Tongue (tissue), 2 donors: ENCODE data around the gene FKBP6. TPM values are rescaled to one million over a fixed set of nuclear protein-coding genes. Genes with fewer than 3 reads are reported as not detected.
"Not testable (repeated sequence)": the region's sequence is repeated elsewhere in the genome, so short reads cannot be mapped to it uniquely, and the experiment has no call there.

Source experiments
- DNase-seq: peaks from one replicate; pipeline ENCODE4 v3.0.0-alpha.2; 2015
- total RNA-seq: library from RNA; depleted of rRNA; stranded (reverse); fragments of >200 nt; gene quantifications from one replicate; pipeline ENCODE4 v1.2.3, GENCODE V29; 2014

FKBP6 gene
- total RNA-seq, 1 donor from 2014 or later: not detected

DNA sequence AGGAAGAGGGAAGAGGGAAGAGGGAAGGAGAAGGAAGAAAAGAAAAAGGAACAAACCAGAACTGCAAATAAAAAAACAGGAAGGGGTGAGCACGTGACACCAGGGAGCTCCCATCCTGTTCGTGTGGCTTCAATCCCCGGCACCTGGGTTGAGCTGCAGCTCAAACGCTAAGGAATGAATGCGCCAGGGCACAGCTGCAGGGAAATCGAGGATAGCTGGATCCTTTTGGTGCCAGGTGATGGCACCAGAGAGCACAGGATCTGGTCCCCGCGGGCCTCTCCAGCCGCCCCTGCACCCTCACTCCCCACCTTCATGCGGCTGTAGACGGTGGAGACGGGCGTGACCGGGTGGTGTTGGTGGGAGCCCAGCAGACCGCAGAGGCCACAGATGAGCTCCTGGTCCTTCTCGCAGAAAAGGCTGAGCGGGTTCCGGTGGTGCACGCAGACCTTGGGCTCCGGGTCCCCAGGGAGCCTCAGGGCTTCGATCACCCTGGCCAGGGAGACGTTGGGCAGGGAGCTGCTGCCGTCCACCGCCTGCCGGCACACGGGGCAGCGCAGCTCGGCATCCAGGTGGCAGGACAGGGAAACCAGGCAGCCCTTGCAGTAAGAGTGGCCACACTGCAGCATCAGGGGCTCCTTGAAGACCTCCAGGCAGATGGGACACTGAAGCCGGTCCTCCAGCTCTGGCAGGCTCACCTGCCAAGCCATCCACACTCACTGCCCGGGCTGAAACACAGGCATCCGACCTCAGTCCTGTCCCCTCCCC is 3.7 kb upstream of the FKBP6 start:
- DNase-seq: peak; percentile 65

DNA sequence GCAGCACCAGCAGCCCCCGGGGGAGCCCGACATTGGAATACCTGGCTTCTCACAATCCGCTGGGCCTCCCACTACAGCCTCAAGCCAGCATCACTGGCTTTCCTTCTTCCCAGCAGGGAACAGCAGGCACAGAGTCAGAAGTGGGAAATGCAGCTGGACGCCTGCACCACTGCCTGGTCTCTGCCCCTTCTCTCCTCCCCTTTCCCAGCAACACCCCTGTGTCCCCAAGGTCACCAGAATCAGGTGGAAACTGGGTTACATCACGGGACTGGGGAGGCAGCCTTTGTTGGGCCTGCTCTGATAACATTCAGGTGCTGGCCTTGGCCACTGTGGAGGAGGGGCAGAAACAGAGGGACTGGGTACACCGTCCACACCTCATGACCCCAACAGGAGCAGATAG is 2.5 kb upstream of the FKBP6 start:
- not testable (repeated sequence) for DNase-seq

DNA sequence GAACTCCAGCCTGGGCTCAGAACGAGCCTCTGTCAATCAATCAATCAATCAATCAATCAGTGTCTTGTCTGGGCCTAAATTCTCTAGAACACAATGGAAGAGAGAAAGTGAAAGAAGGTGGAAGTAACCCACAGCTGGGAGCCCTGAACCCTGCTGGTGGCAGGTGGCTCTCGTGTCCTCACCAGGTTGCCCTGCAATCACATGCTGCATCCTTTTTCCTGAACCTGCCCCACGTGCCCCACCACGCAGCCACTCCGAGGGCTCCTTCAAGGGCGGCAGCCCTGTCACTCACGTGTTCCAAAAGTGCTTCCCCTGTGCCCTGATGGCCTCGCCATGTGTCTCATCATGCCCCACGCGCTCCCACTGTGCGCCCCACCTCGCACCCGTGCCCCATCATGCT is 512 bp upstream of the FKBP6 start:
- not testable (repeated sequence) for DNase-seq

DNA sequence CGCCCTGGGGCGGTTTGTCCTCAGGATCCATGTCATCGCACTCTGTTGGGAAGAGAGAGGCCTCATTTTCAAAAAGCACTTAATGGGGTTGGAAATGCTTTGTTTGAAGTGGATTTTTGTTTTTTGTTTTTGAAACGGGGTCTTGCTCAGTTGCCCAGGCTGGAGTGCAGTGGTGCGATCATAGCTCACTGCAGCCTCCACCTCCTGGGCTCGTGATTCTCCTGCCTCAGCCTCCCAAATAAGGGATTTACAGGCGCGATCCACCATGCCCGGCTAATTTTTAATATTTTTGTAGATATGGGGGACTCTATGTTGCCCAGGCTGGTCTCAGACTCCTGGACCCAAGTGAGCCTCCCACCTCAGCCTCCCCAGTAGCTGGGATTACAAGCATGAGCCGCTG is 735 bp downstream of the FKBP6 start:
- no peak for DNase-seq

DNA sequence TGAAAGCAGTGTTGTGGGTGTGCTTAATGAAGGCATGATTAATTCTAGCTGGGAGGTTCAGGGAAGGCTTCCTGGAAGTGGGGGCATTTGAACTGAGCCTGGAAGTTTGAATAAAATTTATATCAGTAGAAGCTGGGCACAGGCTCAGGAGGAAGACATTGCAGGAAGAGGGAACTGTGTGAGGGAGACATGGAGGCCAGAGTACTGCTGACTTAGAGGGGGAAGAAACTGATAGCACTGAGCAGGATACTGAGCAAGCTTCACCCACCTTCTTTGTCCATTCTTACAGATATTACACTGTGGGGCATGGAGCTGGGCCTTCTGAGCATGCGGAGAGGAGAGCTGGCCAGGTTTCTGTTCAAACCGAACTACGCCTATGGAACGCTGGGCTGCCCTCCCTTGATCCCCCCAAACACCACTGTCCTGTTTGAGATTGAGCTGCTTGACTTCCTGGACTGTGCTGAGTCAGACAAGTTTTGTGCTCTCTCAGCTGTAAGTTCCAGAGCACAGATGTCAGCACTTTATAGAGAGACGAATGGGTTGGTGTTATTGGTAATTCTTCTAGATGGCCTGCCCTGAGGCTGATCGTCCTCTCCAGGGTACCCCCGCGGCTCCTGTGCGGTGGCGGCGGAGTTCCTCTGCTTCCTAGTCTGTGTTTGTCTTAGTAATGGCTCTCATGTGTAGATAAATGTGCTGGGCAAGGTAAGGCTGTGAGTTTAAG is 2.1 kb downstream of the FKBP6 start:
- no peak for DNase-seq

DNA sequence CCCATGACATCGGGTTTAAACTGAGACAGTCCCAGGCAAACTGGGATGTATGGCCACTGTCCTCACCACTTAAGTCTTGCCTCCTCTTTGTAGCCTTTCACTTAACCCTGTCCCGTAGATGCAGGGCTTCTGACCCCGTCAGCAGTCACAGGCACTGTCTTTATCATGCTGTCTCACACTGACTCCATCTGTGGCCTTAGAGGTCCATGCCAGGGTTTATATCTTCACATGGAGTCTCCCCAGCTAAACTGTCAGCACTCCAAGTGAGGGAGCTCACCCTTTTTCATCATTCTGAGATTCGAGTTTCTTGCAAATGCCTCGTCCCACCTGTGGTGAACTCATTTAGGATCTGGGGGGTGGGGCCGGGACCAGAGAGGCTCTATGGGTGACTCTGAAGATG is 2.8 kb downstream of the FKBP6 start:
- DNase-seq: no peak

DNA sequence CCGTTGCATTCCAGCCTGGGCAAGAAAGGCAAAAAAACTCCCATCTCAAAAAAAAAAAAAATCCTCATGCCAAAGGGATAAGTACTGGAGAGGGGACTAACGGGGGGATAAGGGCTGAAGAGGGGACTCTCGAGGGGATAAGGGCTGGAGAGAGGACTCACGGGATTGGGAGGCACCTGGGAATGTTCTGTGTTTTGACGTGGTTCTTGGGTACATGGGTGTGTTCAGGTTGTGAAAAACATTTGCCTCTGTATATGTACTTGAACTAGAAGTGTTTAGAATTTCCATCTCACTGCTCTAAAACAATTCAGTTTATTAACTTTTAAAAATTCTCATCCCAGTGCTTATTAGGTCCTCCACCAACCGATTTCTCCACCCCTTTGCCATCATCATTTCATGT is 4.5 kb downstream of the FKBP6 start:
- no peak for DNase-seq

DNA sequence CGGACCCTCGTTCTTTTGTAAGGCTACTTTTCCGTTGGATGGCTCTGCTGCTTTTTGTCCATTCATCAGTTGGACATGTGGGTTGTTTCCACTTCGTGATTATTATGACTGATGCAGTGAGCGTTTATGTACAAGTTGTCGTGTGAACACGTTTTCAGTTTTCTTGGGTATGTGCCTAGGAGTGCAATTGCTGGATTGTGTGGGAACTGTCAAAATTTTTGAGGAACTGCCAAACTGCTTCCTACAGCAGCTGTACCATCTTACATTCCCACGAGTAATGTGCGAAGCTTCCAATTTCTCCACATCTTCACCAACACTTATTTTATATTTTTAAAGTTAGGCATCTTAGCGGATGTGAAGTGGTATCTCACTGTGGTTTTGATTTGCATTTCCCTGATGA is 10.4 kb downstream of the FKBP6 start:
- no peak for DNase-seq

DNA sequence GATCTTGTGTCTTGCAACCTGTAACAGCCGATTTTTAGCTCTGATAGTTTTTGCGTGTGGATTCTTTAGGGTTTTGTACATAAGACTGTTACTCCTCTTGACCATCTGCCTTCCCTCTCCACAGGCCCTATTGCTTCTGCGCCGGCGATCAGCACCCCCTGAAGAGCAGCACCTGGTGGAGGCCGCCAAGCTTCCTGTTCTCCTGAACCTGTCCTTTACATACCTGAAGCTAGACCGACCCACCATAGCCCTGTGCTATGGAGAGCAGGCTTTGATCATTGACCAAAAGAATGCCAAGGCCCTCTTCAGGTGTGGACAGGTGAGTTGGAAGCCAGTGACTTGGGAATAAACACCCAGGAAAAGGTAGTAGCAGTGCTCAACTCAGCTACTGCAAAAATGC is 12.6 kb downstream of the FKBP6 start:
- DNase-seq: no peak

DNA sequence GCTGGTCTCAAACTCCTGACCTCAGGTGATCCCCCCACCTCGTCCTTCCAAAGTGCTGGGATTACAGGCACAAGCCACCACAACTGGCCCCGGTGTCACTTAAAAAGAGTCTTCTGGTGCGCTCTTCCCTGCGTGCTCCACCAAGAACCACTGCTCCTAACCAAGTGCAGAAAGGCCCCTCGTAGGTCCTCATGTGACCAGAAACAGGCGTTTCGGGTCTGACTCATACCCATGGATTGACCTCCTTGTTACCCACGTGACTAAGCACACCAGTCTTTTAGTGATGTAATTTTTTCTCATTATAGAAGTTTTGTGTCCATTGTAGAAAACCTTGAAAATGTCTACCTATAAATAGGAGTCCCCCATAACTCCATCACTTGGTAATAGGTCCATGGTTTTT is 13.9 kb downstream of the FKBP6 start:
- DNase-seq: no peak

DNA sequence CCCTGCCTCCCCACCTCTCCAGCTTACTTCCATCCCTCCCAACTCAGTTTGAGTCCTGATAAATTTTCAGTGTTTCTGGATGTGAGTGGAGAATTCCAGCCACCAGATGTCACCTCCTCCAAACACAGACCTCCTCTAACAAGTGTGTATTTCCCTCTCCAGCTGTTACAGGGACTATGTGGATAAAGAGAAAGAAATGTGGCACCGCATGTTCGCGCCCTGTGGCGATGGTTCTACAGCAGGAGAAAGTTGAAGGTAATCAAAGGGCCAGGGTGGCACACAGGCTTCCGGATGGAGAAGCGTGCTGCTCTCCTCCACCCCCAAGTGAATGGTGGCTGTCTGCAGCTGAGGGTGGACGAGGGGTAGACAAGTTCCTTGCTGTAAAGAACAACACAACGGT is 14.7 kb downstream of the FKBP6 start:
- peak; percentile 84 for DNase-seq

DNA sequence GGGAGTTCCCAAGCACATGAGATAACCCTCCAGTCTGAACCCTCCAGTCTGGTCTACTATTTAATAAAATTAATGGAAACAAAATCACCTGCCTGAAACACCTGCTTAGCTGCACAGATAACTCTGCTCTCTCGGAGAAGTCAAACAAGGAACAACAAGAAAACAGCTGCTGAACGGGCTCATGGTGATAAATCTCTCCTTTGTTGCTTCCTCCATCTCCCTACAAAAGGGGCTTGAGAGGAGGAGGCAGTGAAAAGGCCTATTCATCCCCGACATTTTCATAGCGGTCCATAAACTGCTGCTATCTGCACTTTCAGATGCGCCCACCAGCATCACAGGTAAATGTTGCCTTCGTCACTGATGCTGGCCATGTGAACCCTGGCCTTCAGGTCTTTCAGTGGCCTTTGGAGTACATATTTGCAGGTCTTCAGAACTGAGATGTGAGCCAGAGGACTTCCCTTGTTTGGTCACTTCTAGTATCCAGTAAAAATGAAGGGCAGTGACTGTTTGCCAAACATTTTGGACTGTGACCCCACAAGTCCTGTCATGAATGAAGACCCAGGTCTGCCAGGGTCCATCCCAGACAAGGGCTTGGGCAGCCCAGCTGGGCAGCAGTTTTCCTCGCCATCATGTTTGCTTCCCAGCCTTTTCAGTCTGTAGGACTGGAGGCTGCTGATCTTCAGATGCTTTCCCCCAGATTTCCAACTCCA is 15.9 kb downstream of the FKBP6 start:
- no peak for DNase-seq

DNA sequence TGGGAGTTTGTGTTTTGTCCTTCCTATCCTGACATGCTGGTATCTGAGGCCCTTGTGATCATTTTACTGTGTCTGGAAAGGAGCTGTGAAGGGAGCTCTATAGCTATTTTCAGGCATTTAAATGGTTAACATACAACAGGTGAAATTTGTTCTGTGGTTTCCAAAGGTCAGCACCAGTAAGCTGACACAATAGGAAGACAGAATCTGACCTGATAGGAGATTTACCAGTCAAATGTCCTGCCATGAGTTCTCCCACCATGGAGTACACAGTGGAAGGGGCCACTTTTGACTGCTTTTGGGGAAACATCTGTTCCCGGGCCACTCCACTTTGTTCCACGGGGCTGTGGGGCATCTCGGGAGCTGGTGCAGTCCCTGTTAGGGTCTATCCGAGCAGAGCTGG is 17.6 kb downstream of the FKBP6 start:
- no peak for DNase-seq

DNA sequence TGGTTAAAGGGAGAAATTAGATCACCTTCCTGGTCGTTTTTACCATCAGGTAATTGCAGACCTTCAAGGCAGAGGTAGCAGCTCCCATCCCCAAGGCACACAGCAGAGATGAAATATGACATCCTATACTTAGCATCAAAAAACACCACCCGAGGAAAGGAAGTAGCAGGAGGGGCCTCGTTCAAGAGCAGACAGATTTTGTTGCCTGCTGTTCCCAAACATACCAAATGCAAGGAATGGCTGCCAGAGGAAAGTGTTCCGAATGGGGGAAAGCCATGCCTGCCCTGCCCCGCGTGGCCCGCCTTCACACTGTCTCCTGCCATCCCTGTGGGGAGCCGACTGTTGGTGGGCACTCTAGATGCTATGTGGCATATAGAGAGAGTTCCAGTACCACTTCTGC is 18.0 kb downstream of the FKBP6 start:
- no peak for DNase-seq

DNA sequence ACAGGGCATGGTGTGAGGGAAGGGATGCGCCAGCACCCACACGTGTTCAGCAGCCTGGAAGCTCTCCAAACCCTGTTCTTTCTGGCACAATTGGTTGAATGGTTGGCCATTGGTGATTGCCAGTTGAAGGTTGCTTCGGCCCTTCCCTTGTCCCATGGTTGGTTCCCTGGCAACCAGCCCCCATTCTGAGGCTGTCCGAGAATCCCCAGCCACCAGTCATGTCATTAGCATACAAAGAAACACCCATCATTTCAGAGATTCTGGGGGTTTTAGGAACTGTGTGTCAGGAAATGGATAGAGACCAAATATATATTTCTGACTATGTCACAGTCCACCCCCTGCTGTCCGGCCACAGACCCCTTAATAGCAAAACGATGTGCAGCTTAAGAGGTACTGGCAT is 21.8 kb downstream of the FKBP6 start:
- DNase-seq: no peak

DNA sequence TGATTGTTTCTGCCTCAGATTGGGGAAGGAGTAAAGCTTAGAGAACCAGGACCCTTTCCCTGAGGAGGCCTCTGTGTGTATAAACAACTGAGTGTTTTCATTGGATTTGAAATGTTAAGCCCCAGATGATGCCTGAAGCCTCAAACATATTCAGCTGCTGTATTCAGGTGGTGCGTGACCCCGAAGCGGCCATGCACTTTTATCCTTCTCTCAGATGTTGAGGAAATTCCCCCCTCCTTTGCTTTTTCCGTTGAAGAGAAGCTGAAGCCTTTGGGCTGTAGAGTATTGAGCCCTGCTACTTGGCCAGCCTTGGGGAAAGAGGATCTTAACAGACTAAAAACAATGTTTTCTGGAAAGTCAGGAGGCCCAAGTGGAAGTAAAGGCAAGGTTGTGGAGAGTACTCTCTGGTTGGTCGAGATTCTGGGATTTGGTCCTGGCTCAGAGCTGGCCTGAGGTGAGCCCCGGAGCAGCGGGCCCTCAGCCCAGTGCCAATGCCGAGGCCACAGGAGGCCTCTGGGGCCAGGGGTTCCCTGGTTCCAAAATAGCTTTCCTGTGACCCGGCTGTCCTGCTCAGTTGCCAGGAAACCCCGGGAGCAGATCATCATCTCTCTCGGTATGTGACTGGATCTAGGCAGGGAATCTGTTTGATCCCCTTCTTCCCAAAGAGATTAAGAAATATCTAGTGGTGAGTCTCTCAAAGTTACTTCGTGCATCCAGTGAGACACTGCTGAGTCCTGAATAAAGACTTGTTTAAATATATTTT is 22.5 kb downstream of the FKBP6 start:
- peak; percentile 63 for DNase-seq

DNA sequence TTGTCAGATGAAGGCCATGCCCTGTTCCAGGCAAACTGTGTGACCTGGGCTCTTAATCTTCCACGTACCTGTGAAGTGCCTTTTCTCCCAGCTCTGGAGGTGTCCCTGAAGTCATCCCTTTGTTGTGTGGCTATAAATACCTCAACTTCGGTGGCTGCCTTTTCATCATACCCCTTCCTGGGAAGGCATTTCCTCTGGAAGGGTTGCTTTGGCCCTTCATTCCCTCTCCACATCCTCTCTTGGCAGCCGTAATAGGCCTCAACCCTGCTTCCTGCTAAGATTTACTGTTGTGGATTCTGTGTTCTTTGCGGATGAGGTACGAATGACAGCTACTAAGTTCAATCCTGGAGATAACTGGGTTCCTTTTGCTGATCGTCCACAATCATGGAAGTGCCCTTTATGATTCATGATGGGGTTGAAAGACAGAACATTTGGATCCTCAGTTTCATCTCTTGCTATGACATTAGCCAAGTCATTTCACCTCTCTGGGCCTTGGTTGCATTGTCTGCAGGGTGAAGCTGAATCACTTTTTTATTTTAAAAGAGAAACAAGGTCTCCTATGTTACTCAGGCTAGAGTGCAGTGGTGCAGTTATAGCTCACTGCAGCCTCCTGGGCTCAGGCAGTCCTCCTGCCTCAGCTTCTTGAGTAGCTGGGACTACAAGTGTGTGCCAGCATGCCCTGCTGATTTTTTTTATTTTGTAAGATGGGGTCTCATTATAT is 23.6 kb downstream of the FKBP6 start:
- DNase-seq: no peak

DNA sequence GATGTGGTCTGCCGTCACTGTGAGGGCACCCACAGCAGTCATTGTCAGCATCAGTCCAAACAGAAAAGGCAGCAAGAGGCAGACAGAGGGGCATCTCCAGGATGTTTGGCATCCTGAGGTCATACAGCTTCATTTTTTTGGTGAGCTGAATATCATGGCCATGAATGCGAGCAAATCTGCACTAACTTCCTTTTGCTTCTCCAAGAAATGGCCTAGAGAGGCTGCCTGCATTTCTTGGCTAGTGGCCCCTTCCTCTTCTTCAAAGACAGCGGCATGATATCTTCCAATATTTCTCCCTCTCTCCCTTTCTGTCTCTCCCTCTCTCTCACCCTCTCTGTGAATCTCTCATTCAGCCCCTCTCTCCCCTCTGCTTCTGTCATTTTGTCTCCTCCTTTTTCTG is 24.8 kb downstream of the FKBP6 start:
- no peak for DNase-seq

DNA sequence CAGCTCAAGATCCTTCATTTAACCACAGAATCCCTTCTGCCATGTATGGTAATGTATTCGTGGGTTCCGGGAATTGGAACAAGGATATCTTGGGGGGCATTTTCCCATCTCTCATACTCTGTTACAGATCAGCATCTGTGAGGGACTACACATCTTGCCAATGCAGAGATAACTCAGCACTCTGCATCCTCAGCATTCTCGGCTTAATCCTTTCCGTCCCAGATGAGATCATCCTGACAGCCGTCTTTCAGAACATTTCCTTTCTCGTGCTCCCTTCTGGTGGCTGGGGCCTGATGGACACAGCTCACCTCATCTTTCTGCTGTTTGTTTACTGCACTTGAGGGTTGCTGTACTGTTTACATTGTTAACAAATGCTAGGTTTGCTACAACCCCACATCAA is 25.3 kb downstream of the FKBP6 start:
- DNase-seq: peak; percentile 42

DNA sequence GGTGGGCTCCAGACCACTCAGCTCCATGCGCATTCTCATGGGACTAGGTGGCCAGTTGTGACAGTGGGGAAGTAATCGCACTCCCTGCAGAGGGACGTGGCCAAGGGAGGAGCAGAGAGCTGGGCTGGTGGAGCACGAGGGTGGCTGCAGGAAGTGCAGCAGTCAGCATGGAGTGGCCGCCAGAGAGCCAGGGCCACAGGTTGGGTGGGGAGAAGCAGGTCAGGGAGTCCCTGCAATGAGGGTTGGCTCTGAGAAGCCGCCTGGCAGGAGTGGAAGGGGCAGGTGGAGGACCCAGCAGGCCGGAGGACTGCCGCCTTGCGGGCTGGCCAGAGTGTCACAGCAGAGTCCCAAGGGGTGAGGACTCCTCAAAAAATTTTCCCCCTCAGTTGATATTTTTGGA is 26.2 kb downstream of the FKBP6 start:
- DNase-seq: no peak

DNA sequence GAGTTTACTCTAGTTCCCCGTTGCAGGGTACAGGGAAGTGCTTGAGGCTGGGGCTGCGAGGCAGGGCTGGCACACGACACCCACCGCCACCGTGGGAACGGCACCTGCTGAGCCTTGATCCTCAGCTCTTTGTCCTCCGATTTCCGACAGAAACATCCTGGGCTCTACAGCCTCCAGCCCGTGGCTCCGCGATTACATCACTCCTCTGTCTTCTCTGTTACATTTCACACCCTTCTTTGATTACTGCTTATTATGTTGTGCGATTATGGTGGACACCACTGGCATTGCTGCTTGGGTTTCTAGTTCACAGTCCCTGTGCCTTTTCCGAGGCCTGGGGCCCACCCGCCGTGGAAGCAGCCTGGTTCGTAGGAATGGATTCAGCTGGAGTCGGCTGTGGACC is 26.9 kb downstream of the FKBP6 start:
- no peak for DNase-seq

DNA sequence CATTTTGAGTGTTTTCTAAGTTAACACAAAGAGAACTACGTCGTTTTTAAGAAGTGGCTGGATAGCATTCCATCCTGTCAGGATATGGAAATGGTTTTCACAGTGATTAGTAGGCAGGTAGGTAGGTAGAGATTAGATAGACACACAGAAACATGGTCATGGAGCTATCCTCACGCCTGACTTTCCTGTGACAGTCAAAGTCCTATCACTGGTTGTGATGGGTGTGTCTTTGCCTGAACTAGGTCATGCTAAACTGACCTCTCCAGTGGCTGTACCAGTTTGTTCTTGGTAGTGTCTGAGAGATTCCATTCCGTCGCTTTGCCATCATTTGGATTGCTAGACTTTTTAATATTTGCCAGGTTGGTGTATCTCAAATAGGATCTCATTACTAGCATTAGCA is 28.2 kb downstream of the FKBP6 start:
- no peak for DNase-seq
